HG03342 (cell line): Measurements from ENCODE around the gene GGA2.
"Not testable (repeated sequence)": the region's sequence is repeated elsewhere in the genome, so short reads cannot be mapped to it uniquely, and the experiment has no call there.

Experiments used
- ATAC-seq: cut with Tn5 transposase; IDR thresholded peaks from one replicate; pipeline ENCODE4 v1.9.1; 2021; ENCODE audit warnings: mild to moderate bottlenecking, moderate library complexity; ENCODE audit not compliant: unreplicated experiment

The GGA2 gene, protein sequence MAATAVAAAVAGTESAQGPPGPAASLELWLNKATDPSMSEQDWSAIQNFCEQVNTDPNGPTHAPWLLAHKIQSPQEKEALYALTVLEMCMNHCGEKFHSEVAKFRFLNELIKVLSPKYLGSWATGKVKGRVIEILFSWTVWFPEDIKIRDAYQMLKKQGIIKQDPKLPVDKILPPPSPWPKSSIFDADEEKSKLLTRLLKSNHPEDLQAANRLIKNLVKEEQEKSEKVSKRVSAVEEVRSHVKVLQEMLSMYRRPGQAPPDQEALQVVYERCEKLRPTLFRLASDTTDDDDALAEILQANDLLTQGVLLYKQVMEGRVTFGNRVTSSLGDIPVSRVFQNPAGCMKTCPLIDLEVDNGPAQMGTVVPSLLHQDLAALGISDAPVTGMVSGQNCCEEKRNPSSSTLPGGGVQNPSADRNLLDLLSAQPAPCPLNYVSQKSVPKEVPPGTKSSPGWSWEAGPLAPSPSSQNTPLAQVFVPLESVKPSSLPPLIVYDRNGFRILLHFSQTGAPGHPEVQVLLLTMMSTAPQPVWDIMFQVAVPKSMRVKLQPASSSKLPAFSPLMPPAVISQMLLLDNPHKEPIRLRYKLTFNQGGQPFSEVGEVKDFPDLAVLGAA

DNA sequence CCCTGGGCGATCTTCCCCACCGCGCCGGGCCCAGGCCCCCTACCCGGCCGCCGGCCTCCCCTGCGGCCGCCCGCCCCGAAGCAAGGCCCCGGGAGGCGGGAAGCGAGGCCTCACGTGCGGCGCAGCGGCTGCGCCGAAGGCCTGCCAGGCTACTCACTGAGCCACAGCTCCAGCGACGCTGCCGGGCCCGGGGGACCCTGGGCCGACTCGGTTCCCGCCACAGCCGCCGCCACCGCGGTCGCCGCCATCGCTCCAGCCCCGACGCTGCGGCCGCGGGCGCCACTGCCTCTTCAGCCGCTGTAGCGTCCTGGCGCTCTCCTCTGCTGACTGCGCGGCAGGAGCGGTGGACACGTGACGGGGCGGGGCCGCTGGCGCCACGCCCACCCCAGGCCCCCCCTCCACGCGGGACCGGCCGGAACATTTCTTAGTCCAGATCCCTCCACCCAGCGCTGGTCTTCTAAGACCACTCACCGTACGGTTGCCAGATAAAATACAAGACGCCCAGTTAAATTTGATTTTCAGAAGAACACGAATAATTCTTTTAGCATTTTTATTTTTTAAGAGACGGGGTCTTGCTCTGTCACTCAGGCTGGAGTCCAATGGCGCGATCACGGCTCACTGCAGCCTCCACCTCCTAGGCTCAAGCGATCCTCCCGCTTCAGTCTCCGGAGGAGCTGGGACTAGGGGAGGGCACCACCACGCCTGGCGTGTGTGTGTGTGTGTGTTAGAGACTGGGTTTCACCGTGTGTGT, at the start of gene GGA2:
Gene GGA2, minus strand, starts transcription at position 331 of the 751 bp plus-strand sequence. Its CDS starts 83 bp downstream, at position 248.
- ATAC-seq, result peak; percentile 64

DNA sequence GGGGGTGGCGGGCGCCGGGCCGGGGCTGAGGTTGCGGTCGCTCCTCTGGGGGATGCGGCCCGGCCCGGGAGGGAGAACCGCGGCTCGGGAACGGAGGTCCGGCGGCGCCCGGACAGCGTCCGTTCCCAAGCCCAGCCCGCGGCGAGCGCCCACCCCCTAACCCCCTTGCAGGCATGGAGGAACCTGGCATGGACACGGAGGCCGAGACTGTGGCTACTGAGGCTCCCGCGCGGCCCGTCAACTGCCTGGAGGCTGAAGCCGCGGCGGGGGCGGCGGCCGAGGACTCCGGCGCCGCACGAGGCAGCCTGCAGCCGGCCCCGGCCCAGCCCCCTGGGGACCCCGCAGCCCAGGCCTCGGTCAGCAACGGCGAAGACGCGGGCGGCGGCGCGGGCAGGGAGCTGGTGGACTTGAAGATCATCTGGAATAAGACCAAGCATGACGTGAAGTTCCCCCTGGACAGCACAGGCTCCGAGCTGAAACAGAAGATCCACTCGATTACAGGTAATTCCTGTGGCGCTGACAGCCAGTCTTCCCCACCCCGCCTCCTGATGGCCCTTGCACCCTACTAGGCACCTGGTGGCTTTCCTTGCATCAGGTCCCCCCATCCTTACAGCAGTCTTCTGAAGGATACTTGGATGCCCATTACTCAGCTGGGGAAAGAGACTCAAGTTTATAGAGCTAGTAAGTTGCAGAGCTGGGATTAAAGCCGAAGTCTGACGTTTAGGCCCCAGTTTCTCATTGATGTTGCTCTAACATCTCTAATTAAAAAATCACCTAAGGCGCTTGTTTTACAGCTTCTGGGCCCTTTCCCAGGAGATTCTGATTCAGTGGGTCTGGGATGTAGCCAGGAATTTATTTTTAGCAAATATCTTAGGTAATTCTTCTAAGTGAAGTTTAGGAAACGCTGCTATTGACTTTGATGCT, 47.7 kb upstream of the GGA2 start:
- ATAC-seq, result no peak

DNA sequence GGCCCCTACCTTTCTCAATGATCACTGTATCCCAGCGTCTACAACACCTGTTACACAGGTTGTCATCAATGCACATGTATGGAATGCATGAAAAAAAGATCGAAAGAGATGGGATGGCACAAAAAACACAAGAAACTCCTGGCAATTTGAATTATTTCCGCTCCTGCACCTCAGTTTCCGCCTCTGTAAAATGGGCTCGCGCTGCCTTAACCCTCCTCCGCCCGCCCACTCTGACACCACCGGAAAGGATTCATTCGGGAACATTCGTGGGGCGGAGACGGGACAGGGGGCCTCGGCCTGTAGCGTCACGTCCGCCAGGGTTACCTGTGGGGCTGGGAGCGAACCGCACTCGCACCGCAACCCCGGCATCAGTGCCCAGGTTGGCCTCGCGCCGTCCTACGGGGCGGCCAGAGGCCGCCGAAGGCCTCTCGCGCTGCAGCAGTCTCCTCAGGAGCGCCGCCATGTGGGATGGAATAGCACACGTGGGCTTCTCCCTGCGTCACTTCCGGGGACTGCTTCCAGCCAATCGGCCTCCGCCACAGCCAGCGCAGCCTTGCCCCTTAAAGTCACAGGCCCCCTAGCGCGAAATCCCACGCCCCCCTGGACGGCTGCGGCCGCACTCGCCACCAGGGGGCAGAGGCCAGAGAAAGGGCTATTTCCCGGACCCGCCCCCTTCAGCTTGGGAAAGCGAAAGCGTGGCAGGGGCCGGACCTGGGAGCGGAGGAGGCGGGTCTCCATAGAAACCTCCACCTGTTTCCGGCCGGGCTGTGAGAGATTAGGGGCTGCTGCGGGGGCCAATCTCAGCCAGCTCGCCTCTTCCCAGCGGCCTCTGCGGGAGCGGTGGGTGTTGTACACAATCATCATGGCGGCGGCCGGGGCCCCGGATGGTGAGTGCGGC, 46.8 kb upstream of the GGA2 start, which contains the start of the genes EARS2 and UBFD1:
Gene EARS2, minus strand, starts transcription at position 470 of the 898 bp plus-strand sequence. Its CDS starts 7 bp downstream, at position 463.
Gene UBFD1, plus strand, starts transcription at position 847 of the 898 bp plus-strand sequence. Its CDS starts 16 bp downstream, at position 863.
- ATAC-seq, result peak; percentile 85

DNA sequence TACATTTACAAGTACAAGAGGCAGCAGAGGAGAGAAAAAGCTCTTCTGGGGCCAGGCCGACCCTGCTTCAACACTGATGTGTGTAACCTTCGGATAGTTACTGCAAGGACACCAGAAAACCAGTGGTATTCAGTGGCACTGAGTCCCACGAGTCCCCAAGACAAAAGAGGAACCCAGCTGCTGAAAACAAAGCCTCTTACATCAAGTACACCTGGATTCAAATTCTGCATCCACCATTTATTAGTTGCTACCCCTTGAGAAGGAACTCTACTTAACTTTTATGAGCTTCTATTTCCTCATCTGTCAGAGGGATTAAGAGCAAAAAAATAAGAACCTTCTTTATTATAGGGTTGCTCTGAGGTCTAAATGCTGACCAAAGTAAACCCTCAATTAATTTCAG, 44.2 kb upstream of the GGA2 start:
- ATAC-seq, result no peak

DNA sequence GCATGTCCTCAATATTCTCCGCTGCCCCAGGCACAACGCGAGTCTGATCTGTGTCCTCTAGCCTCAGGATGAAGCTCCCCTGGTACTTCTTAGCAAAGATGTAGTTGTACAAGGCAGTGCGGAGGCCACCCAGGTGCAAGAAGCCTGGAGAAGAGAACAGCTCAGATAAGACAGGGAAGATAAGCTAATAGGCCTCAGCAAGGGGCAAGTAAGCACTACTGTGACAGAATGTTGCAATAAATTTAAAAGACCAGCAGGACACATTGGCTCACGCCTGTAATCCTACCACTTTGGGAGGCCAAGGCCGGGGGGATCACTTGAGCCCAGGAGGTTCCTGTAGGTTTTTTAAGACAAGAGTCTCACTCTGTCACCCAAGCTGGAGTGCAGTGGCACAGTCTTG, 41.9 kb upstream of the GGA2 start:
- no peak for ATAC-seq

DNA sequence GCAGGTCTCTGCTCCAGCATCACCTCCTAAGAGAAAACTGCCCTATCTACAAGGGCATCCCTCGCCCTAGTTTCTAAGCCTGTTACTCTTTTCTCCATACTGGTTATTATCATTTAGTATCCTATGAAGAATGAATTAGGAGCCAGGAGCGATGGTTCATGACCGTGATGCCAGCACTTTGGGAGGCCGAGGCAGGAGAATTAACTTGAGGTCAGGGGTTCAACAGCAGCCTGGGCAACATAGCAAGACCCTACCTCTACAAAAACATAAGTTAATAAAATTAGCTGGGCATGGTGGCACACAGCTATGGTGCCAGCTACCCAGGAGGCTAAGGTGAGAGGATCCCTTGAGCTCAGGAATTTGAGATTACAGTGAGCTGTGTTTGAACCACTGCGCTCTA, 39.6 kb upstream of the GGA2 start:
- ATAC-seq, result no peak

DNA sequence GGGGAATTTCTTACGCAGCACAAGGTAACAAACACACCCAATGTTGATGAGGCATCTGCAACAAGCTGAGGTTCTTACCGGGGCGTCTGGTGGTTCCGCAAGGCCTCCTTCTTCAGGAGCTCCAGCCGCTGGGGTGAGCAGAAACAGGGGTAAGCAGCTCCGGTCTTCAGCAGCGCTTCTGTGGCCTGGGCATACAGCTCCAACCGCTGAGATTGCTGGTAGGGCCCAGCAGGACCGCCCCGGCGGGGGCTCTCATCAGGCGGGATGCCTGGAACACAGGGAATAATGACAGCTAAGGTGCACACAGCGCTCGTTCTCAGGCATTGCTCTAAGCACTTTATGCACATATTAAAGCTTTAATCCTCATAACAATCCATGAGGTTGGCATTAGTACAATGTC, 34.1 kb upstream of the GGA2 start:
- no peak for ATAC-seq

DNA sequence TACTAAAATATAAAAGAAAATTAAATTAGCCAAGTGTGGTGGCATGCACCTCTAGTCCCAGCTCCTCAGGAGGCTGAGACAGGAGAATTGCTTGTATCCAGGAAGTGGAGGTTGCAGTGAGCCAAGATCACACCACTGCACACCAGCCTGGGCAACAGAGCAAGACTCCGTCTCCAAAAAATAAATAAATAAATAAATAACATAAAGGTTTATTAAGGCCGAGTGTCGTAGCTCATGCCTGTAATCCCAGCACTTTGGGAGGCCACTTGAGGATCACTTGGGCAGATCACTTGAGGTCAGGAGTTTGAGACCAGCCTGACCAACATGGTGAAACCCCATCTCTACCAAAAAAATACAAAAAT, 30.5 kb upstream of the GGA2 start:
- not testable (repeated sequence) for ATAC-seq

DNA sequence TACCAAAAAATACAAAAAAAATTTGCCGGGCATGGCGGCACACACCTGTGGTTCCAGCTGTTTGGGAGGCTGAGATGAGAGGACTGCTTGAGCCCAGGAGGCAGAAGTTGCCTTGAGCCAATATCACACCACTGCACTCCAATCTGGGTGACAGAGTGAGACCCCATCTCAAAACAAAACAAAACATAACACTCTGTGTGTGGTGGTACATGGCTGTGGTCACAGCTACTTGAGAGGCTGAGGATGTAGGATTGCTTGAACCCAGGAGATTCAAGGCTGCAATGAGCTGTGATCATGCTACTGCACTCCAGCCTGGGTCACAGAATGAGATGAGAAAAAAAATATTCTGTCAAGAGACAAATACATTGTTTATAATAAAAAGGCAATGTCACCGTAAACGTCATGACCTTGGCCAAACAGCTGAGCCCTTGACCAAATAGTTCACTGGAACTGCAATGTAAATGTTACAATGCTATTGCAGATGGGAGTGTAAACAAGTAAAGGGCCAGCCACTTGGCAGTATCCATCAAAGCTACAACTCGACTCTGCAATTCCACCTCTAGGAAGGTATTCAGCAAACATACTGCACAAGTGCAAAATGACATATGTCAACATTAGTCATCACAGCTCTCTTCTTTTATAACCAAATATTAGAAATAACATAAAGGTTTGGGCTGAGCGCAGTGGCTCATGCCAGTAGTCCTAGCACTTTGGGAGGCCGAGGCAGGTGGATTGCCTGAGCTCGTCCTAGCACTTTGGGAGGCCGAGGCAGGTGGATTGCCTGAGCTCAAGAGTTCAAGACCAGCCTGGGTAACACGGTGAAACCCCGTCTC, 29.9 kb upstream of the GGA2 start:
- ATAC-seq, result no peak

DNA sequence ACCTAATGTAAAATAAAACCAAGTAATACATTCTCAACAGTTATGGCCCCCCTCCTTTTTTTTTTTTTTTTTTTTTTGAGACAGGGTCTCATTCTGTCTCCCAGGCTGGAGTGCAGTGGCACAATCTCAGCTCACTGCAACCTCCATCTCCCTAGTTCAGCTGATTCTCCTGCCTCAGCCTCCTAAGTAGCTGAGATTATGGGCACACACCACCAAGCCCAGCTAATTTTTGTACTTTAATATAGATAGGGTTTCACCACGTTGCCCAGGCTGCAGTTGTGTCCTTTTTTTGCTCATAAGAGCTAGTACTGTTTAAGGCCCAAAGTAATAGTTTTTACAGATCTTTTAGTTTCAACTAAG, 28.6 kb upstream of the GGA2 start:
- ATAC-seq, result no peak

DNA sequence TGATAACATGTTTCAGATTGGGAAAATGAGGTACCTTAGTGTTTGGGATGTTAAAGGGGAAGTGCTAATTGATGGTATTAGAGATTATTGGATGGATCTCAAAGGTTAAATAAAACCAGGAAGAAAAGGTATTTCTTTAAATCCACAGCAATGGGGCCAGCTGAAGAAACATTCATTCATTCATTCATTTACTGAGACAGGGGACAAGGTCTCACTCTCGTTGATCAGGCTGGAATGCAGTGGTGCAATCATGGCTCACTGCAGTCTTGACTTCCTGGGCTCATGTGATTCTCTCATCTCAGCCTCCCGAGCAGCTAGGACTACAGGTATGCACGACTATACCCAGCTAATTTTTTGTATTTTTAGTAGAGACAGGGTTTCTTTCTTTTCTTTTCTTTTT, 27.1 kb upstream of the GGA2 start:
- ATAC-seq, result no peak

DNA sequence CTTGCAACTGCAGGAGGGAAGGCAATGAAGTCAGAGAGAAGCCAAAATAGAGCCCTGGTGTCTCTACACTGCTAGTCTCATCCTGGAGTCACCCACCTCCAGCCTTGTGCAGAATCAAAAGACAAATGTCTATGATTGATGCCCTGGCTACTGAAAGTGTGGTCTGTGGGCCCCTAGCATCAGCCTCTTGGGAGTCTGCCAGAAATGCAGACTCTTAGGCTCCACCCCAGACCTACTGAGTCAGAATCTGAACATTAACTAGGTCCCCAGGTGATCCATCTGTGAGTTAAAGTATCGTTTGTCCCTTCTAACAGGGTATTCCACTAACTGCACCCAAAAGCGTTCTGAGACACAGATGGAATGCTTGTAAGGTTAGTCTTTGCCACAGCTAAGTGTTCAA, 25.6 kb upstream of the GGA2 start:
- no peak for ATAC-seq

DNA sequence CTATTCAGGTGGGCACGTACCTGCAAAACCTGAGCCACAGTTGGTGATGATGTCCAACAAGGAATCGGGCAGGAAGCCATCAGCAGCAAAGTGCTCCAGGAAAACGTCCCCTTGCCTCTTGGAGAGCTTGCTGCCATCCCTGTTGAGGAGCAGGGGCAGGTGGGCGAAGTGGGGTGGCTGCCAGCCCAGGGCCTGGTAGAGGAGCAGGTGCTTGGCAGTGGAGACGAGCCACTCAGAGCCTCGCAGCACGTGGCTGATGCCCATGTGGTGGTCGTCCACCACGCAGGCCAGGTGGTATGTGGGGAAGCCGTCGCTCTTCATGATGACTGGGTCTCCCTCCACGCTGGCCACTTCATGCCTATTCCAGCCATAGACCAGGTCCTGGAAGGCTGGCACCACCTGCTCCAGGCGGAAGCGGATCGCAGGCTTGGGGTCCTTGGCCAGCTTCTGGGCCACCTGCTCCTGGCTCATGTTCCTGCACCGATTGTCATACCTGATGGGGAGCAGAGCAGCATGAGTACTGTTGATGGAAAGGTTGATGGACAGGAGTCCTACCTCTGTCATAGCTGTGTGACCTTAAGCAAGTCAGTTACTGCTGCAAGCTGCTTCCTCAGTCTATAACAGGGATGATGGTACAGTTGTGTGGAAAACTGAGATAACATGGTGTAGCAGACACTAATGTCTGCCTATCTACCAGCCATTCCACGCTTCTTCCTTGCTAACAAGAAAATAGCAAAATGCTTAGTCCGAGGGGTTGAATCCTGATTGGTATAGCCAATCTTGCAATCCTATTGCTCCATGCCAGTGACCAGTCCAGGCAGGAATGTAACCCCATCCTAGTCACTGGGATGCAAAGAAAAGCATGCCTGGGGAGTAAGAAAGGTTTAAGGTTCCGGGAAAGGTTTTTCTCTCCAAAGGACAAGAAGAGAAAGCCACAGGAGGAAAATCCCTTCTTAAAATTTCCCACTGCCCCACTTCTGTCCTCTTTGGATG, 24.9 kb upstream of the GGA2 start:
- no peak for ATAC-seq

DNA sequence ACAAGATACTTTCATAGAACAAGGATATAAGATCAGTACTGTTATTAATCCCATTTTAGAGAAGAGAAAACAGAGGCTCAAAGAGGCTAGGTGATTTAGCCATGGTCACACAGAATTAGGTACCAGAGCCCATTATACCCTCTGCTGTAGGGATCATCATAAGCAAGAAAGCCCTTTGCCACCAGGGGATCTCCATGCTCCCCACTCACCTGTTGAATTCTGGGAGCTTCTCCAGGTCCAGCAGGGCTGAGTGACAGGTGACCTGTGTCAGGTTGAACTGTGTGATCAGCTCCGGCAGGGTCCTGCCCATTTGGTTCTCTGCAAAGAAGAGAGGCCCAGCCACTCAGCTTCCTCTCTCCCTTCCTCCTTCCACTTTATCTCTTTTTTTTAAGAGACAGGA, 22.2 kb upstream of the GGA2 start:
- ATAC-seq, result no peak

DNA sequence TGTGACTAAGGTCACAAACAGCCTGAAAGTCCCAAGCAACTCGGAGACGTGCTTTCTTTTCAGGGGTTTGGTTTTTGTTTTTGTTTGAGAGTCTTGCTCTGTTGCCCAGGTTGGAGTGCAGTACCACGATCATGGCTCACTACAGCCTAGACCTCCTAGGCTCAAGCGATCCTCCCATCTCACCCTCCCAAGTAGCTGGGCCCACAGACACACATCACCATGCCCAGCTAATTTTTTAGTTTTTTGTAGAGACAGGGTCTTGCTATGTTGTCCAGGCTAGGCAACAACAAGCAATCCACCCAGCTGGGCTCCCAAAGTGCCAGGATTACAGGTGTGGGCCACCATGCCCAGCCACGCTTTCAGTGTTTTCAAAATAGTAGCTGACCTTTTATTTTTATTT, 19.8 kb upstream of the GGA2 start:
- no peak for ATAC-seq

DNA sequence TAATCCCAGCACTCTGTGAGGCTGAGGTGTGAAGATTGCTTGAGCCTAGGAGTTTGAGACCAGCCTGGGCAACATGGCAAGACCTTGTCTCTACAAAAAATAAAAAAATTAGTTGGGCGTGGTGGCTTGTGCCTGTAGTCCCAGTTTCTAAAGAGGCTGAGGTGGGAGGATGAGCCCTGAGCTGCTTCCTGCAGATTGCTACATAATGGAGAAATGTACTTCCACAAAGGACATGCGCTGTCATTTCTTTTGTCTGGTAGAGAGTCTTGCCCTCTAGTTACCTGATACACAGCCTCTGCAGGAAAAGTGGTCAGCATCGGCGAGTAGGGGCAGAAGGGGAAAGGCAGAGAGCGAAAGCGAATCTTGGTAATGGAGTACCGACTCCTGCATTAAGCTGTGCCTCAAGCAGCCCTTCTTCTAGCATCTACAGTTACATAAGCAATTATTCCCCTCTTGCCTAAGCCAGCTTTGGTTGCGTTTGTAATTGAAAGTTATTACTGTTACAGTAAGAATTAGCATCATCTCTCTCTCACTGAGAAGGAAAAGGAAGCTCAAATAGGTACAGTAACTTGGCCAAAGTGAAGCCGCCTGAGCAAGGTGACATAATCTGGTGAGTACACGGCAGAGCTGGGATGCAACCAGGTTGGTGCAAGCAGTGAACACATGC, 18.5 kb upstream of the GGA2 start:
- ATAC-seq, result no peak
